Measurements from ENCODE around the gene TTC17. TPM values are rescaled to one million over a fixed set of nuclear protein-coding genes. Genes with fewer than 3 reads are reported as not detected.

TTC17 gene
- polyA plus RNA-seq, 1 donor from 2014 or later: 56.0 TPM

DNA sequence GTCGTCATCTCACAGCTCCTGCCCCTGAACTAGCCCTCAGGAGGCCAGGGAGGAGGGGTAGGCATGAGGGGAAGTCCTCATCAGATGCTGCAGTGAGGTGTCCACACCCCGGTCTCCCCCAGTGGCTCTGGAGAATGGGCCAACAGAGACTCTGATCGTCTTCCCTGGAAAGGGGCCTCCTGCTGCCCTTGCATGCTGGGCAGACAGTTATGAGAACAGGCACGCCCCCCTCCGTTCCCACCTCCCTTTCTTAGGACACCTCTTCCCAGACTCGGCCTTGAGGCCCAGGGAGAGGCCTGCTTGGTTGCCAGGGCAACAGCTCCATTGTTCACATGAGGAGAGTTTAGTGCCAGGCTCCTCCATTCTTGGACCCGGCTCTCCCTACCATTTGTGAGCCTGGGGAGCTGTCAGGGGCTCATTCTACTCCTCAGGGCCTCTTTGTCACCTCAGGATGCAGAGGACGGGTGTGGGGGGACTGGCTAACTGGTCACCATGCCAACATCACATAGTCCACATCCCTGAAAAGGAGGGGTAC is 157.7 kb downstream of the TTC17 start:
- Mint-ChIP-seq H3K4me3 (no peak overlapping the region), H3K27ac (no peak overlapping the region), H3K9me3 (peaks cover 0 to 13% (median 13%) of the 10 kb centered on the region in 3 donors), H3K36me3 (no peaks in the 10 kb centered on the region), H3K4me1 (peaks cover 0 to 2% (median 0%) of the 10 kb centered on the region in 3 donors), H3K27me3 (peaks cover 20% of the 10 kb centered on the region)

DNA sequence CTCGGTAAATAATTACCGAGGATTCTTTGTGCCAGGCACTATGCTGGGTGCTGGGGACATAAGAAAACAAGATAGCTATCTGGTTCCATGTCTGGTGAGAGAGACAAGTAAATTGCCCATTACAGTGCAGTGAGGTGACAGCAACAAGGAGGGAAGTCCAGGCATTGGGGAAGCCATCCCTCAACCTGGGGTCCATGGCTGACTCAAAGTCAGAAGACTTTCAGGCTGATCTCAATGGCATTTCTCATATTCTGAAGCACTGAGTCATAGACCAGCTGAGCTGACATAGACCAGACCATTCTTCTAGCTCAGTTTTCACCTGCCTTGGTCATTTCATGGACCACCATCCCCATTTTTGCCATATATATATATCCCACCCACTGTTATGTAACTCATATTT is 158.8 kb downstream of the TTC17 start:
- Mint-ChIP-seq H3K9me3 (peaks cover 0 to 13% (median 13%) of the 10 kb centered on the region in 3 donors), H3K4me1 (no peaks in the 10 kb centered on the region), H3K4me3 (no peak overlapping the region), H3K36me3 (no peaks in the 10 kb centered on the region), H3K27ac (peak overlapping the region in 1 of 3 donors; percentile 13), H3K27me3 (peaks cover 18% of the 10 kb centered on the region)

DNA sequence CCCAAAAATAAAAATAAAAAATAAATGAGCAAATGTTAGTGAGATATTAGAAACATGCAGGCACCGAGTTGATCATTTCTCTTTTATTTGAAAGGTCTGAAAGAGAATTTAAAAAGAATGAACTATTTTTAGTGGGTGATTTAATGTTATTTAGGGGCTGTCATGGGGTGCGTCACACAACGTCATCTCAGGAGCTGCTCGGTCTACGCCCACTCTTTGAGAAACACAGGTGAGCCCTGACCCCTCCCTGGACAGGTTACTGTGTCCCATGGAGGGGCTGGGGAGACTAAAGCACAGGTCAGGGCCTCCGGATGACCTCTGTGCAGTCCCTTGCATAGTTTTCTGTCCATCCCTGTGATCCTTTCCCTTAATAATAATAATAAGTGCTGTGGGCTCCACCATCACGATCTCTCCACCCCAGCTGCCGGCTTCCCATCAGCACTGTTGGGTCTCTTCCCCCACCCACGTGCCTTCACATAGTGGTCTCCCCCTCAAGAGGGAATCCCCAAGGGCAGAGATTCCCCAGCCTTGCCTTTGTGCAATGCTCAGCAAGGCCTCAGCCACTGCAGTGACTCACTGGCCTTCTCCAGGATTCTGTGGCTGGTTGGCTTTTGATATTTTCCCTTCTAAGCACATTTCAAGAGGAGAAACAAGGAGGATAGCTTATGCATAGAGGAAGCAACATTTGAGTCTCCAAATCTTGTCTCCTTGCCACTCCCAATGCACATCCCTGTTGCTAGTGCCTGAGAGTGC is 159.9 kb downstream of the TTC17 start:
- Mint-ChIP-seq H3K27ac (no peak overlapping the region), H3K4me3 (no peak overlapping the region), H3K9me3 (peaks cover 0 to 13% (median 10%) of the 10 kb centered on the region in 3 donors)

DNA sequence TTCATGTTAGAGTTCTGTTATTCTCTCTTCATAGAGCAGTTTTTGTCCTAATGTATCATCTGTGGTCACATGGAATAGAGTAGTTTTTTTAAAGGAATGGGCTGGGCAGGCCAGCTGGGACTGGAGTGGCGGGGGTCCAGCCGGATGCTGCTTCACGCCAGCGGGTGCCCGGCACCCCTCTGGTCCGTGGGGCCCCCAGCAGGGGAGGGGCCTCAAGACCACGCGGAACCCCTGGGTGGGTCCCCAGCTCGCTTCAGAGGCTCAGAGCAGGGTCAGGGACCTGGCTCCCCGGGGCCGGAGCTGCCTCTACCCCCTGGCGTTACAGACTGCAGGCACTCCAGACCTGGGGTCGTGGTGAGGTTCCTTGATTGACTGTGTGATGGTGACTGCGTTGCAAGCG is 162.8 kb downstream of the TTC17 start:
- H3K27ac Mint-ChIP-seq: no peak overlapping the region
- H3K36me3 Mint-ChIP-seq: no peaks in the 10 kb centered on the region

More for the DNA sequence above, 159.9 kb downstream of the TTC17 start:
- H3K27me3 Mint-ChIP-seq: peaks cover 18% of the 10 kb centered on the region
- no peaks in the 10 kb centered on the region for H3K36me3 Mint-ChIP-seq
- H3K4me1 Mint-ChIP-seq: no peaks in the 10 kb centered on the region

DNA sequence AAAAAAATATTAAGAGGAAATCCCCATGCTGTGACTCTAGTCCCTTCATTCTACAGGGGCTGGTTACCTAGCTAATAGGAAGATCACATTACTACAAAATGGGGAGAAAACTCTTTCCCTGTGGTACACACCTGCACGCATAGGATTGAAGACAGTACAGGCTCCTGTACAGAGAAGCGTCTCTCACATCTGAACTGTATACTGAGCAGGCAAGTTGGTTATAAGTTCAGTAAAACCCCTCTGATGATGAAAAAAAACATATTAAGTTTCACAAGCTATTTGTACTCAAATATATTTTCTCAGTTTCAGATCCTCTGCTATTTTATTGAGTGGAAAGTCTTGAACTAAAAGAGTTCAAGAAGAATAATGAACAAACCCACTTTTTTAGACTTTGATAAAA is 164.9 kb downstream of the TTC17 start:
- no peaks in the 10 kb centered on the region for H3K4me1 Mint-ChIP-seq
- no peaks in the 10 kb centered on the region for H3K36me3 Mint-ChIP-seq
- H3K9me3 Mint-ChIP-seq: peaks cover 0 to 17% (median 10%) of the 10 kb centered on the region in 3 donors
- H3K27me3 Mint-ChIP-seq: peaks cover 6% of the 10 kb centered on the region
- H3K4me3 Mint-ChIP-seq: no peak overlapping the region
- H3K27ac Mint-ChIP-seq: no peak overlapping the region

More for the DNA sequence above, 162.8 kb downstream of the TTC17 start:
- Mint-ChIP-seq H3K4me3 (no peak overlapping the region), H3K4me1 (no peaks in the 10 kb centered on the region), H3K9me3 (peaks cover 0 to 17% (median 10%) of the 10 kb centered on the region in 3 donors), H3K27me3 (peaks cover 7% of the 10 kb centered on the region)

DNA sequence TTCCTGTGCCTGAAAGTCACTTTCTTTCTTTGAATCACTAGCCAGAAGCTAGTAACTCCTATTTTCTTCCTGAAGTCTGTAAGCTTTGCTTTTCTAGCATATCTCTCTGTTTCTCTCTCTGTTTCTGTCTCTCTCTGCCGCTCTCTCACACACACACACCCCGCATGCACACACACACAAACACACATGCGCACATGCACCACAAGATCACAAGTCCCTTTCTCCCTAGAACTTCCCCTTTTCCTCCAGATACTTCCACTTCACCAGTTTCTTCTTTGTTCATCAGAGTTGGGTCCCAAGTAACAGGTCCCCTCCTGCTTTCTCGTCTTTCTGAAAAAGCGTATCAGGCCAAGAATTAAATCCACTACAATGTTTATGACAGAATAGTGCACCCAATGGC is 173.3 kb downstream of the TTC17 start:
- H3K9me3 Mint-ChIP-seq: peaks cover 0 to 2% (median 0%) of the 10 kb centered on the region in 3 donors
- no peaks in the 10 kb centered on the region for H3K4me1 Mint-ChIP-seq
- peaks cover 18% of the 10 kb centered on the region for H3K27me3 Mint-ChIP-seq
- no peak overlapping the region for H3K27ac Mint-ChIP-seq
- no peaks in the 10 kb centered on the region for H3K36me3 Mint-ChIP-seq
- H3K4me3 Mint-ChIP-seq: no peak overlapping the region

DNA sequence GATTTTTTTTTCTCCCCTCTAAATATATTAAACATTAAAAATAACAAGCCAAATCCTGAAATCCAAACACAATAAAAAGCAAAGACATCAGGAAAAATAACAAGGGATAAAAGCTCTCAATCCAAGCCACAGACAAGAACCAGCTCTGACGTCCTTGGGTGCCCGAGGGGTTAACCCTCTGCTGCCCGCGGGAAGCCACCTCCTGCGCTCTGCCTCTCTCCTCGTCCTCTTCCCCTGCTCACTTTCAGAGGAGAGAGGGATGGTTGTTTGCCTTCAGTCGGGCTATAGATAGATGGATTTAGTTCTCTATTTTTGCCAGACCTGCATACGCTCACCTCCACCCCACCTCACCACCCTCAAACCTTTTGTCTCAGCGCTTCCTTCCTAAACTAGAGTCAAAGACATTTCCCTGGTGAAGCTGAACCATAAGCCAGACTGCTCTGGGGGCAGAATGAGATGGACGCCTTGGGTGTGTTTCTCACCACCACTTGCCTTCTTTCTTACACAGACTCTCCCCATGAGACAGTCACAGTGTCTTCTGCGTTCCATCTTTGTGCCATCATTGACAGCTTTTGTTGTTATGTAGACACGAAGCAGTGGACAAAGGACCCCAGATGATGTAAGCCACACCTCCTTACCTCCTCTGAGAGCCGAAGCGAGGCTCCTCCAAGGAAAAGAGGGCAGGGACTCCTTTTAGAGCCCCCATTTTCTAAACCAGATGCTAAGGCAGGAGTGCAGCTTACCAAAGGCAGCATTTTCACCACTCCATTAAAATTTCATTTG is 179.3 kb downstream of the TTC17 start:
- Mint-ChIP-seq H3K27me3 (peaks cover 29% of the 10 kb centered on the region), H3K4me1 (no peaks in the 10 kb centered on the region), H3K4me3 (no peak overlapping the region), H3K36me3 (peaks cover 2% of the 10 kb centered on the region), H3K9me3 (peaks cover 3 to 9% (median 8%) of the 10 kb centered on the region in 3 donors), H3K27ac (no peak overlapping the region)

DNA sequence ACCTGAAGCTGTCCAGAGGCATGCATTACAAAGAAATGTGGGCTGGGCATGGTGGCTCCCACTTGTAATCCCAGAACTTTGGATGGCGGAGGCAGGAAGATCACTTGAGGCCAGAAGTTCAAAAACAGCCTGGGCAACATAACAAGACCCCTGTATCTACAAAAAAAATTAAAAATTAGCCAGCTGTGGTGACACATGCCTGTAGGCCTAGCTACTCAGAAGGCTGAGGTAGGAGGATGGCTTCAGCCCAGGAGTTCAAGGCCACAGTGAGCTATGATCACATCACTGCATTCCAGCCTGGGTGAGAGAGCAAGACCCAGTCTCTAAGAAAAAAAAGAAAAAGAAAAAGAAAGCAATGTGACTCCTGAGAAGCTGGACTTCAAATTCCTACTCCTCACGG is 183.3 kb downstream of the TTC17 start:
- Mint-ChIP-seq H3K4me3 (no peak overlapping the region), H3K36me3 (peaks cover 2% of the 10 kb centered on the region), H3K9me3 (peaks cover 3 to 8% (median 8%) of the 10 kb centered on the region in 3 donors), H3K27ac (no peak overlapping the region), H3K4me1 (no peaks in the 10 kb centered on the region), H3K27me3 (peaks cover 36% of the 10 kb centered on the region)

DNA sequence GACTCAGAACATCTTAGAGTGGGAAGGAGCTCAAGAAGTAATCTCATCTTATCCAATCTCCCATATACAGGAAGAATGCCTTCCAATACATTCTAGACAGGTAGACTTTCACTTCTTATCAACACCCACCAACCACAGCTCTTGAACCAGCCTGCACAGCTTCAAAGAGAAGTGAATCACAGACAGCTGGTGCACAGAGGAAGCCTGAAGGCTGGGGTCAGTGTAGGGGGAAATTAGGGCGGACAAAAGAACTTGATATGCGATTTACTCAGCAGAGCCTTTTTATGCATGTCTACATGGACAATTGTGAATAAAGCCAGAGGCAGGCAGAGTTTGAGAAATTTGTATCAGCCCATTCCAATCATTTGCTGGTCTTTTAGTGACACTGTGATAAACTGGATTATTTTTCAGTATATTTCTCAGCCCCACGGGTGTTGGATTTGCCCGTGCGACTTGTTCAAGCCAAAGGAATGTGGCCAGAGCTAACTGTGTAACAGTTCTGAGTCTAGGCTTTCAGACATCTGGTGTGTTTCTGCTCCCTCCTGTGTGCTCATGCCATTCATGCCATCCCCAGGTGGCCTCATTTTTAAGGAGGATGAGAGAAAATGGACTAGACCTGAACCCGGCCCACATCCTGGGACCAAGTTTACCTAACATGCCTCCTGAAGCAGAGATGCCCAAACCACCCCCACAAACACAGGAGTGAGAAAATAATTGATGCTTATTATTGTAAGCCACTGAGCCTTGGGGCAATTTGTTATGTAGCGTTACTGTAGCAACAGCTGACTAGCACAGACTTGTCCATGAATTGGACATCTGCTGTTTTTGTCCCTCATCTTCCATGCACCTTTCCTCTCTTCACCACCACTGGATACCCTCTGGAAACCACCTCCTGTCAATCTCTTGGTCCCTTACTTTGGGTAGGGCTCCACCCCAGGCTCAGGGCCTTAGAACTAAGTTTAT is 184.3 kb downstream of the TTC17 start:
- peaks cover 32% of the 10 kb centered on the region for H3K27me3 Mint-ChIP-seq
- H3K4me1 Mint-ChIP-seq: peaks cover 0 to 2% (median 0%) of the 10 kb centered on the region in 3 donors
- H3K27ac Mint-ChIP-seq: no peak overlapping the region
- no peaks in the 10 kb centered on the region for H3K36me3 Mint-ChIP-seq
- no peak overlapping the region for H3K4me3 Mint-ChIP-seq
- H3K9me3 Mint-ChIP-seq: peaks cover 3 to 8% (median 8%) of the 10 kb centered on the region in 3 donors

Other genes with a start within 250 kb of the TTC17 start
- gene API5, start 46.9 kb upstream of the TTC17 start, polyA plus RNA-seq: 95.1 TPM

Data from IgD-negative memory B cell (primary cell).